ENCODE data around the gene NUMBL. TPM values are rescaled to one million over a fixed set of nuclear protein-coding genes. Genes with fewer than 3 reads are reported as not detected.

The NUMBL gene
- total RNA-seq, 2 experiments from 2014 or later: 5.1 to 6.0 TPM

GRCh38 chr19:40714441-40715299 lies 24.2 kb upstream of the NUMBL start:
- Mint-ChIP-seq H3K4me1 (ENCODE audit: low read depth) (peaks cover 52% of the 10 kb centered on the region), H3K27ac (peak overlapping the region; percentile 98), H3K9me3 (ENCODE audit: insufficient read depth) (no peaks in the 10 kb centered on the region), H3K27me3 (ENCODE audit: low read depth) (no peaks in the 10 kb centered on the region), H3K4me3 (peak overlapping the region; percentile 94), H3K36me3 (ENCODE audit: low read depth) (peaks cover 16% of the 10 kb centered on the region)
- CTCF ChIA-PET: no interaction called here
- POLR2A ChIA-PET: interaction anchor here (0.5 to 0.8 kb wide), 2 partner anchors 36 to 62 kb away, joined by 3 to 4 read pairs; partner anchors contain the start of gene ACTMAP
- DNase-seq: peak; percentile 96
- ATAC-seq: peak; percentile 81

GRCh38 chr19:40713939-40714338 lies 23.5 kb upstream of the NUMBL start:
- Mint-ChIP-seq H3K4me3 (peak overlapping the region; percentile 94), H3K9me3 (ENCODE audit: insufficient read depth) (no peaks in the 10 kb centered on the region), H3K27ac (no peak overlapping the region), H3K27me3 (ENCODE audit: low read depth) (no peaks in the 10 kb centered on the region), H3K4me1 (ENCODE audit: low read depth) (peaks cover 47% of the 10 kb centered on the region), H3K36me3 (ENCODE audit: low read depth) (peaks cover 21% of the 10 kb centered on the region)
- ATAC-seq: no peak
- CTCF ChIA-PET: no interaction called here
- POLR2A ChIA-PET: interaction anchor here (0.5 to 0.8 kb wide), 2 partner anchors 36 to 63 kb away, joined by 3 to 4 read pairs; partner anchors contain the start of gene ACTMAP
- DNase-seq: no peak

GRCh38 chr19:40709817-40710216 lies 19.4 kb upstream of the NUMBL start:
- ATAC-seq (no peak), DNase-seq (no peak)
- H3K4me3 Mint-ChIP-seq: no peak overlapping the region
- no peaks in the 10 kb centered on the region for H3K27me3 Mint-ChIP-seq (ENCODE audit: low read depth)
- no peak overlapping the region for H3K27ac Mint-ChIP-seq
- POLR2A ChIA-PET: no interaction called here
- peaks cover 31% of the 10 kb centered on the region for H3K36me3 Mint-ChIP-seq (ENCODE audit: low read depth)
- H3K4me1 Mint-ChIP-seq (ENCODE audit: low read depth): peaks cover 18% of the 10 kb centered on the region
- H3K9me3 Mint-ChIP-seq (ENCODE audit: insufficient read depth): no peaks in the 10 kb centered on the region
- CTCF ChIA-PET: no interaction called here

- no peak overlapping the region for H3K27ac Mint-ChIP-seq
- H3K36me3 Mint-ChIP-seq (ENCODE audit: low read depth): peaks cover 33% of the 10 kb centered on the region
- H3K4me3 Mint-ChIP-seq: no peak overlapping the region
- no peaks in the 10 kb centered on the region for H3K27me3 Mint-ChIP-seq (ENCODE audit: low read depth)
- ChIA-PET POLR2A (no interaction called here), CTCF (no interaction called here)
- H3K4me1 Mint-ChIP-seq (ENCODE audit: low read depth): peaks cover 6% of the 10 kb centered on the region
- DNase-seq: no peak
- no peaks in the 10 kb centered on the region for H3K9me3 Mint-ChIP-seq (ENCODE audit: insufficient read depth)
- ATAC-seq: no peak
Measured at GRCh38 chr19:40707615-40708014, 17.2 kb upstream of the NUMBL start.

GRCh38 chr19:40705950-40706619 lies 15.6 kb upstream of the NUMBL start:
- Mint-ChIP-seq H3K9me3 (ENCODE audit: insufficient read depth) (no peaks in the 10 kb centered on the region), H3K36me3 (ENCODE audit: low read depth) (peaks cover 28% of the 10 kb centered on the region), H3K27ac (no peak overlapping the region), H3K4me1 (ENCODE audit: low read depth) (no peaks in the 10 kb centered on the region), H3K27me3 (ENCODE audit: low read depth) (no peaks in the 10 kb centered on the region), H3K4me3 (no peak overlapping the region)
- no peak for DNase-seq
- ChIA-PET POLR2A (no interaction called here), CTCF (no interaction called here)
- no peak for ATAC-seq

GRCh38 chr19:40705362-40705651 lies 14.9 kb upstream of the NUMBL start:
- no peak overlapping the region for H3K27ac Mint-ChIP-seq
- no peaks in the 10 kb centered on the region for H3K4me1 Mint-ChIP-seq (ENCODE audit: low read depth)
- POLR2A ChIA-PET: no interaction called here
- DNase-seq (no peak), ATAC-seq (no peak)
- H3K9me3 Mint-ChIP-seq (ENCODE audit: insufficient read depth): no peaks in the 10 kb centered on the region
- CTCF ChIA-PET: no interaction called here
- H3K4me3 Mint-ChIP-seq: no peak overlapping the region
- no peaks in the 10 kb centered on the region for H3K27me3 Mint-ChIP-seq (ENCODE audit: low read depth)
- H3K36me3 Mint-ChIP-seq (ENCODE audit: low read depth): peaks cover 31% of the 10 kb centered on the region

- no peaks in the 10 kb centered on the region for H3K9me3 Mint-ChIP-seq (ENCODE audit: insufficient read depth)
- ATAC-seq (no peak), DNase-seq (no peak)
- POLR2A ChIA-PET: no interaction called here
- no peak overlapping the region for H3K4me3 Mint-ChIP-seq
- H3K27ac Mint-ChIP-seq: no peak overlapping the region
- no peaks in the 10 kb centered on the region for H3K27me3 Mint-ChIP-seq (ENCODE audit: low read depth)
- H3K4me1 Mint-ChIP-seq (ENCODE audit: low read depth): no peaks in the 10 kb centered on the region
- peaks cover 29% of the 10 kb centered on the region for H3K36me3 Mint-ChIP-seq (ENCODE audit: low read depth)
- CTCF ChIA-PET: interaction anchor here (1.6 kb wide), 1 partner anchor 73 kb away, joined by 4 read pairs; no protein-coding TSS in a partner anchor
Measured at GRCh38 chr19:40704491-40705361, 14.3 kb upstream of the NUMBL start.

- Mint-ChIP-seq H3K4me1 (ENCODE audit: low read depth) (no peaks in the 10 kb centered on the region), H3K27ac (peak overlapping the region; percentile 5), H3K4me3 (no peak overlapping the region), H3K27me3 (ENCODE audit: low read depth) (no peaks in the 10 kb centered on the region), H3K36me3 (ENCODE audit: low read depth) (peaks cover 21% of the 10 kb centered on the region), H3K9me3 (ENCODE audit: insufficient read depth) (no peaks in the 10 kb centered on the region)
- ATAC-seq (no peak), DNase-seq (no peak)
- ChIA-PET CTCF (interaction anchor here (1.6 kb wide), 1 partner anchor 74 kb away, joined by 4 read pairs; no protein-coding TSS in a partner anchor), POLR2A (no interaction called here)
Measured at GRCh38 chr19:40703029-40703755, 12.7 kb upstream of the NUMBL start.

- no peak for DNase-seq
- no peak overlapping the region for H3K27ac Mint-ChIP-seq
Measured at GRCh38 chr19:40702337-40703012, 12.0 kb upstream of the NUMBL start.

GRCh38 chr19:40701758-40702157 lies 11.3 kb upstream of the NUMBL start:
- Mint-ChIP-seq H3K36me3 (ENCODE audit: low read depth) (peaks cover 18% of the 10 kb centered on the region), H3K4me3 (no peak overlapping the region), H3K27me3 (ENCODE audit: low read depth) (no peaks in the 10 kb centered on the region), H3K4me1 (ENCODE audit: low read depth) (no peaks in the 10 kb centered on the region), H3K9me3 (ENCODE audit: insufficient read depth) (no peaks in the 10 kb centered on the region), H3K27ac (no peak overlapping the region)
- DNase-seq: no peak
- ATAC-seq: no peak
- ChIA-PET POLR2A (no interaction called here), CTCF (no interaction called here)

More at GRCh38 chr19:40702337-40703012, 12.0 kb upstream of the NUMBL start:
- no peak for ATAC-seq
- Mint-ChIP-seq H3K36me3 (ENCODE audit: low read depth) (peaks cover 18% of the 10 kb centered on the region), H3K4me1 (ENCODE audit: low read depth) (no peaks in the 10 kb centered on the region), H3K9me3 (ENCODE audit: insufficient read depth) (no peaks in the 10 kb centered on the region), H3K4me3 (no peak overlapping the region), H3K27me3 (ENCODE audit: low read depth) (no peaks in the 10 kb centered on the region)
- ChIA-PET CTCF (no interaction called here), POLR2A (no interaction called here)

- H3K9me3 Mint-ChIP-seq (ENCODE audit: insufficient read depth): no peaks in the 10 kb centered on the region
- H3K36me3 Mint-ChIP-seq (ENCODE audit: low read depth): peaks cover 16% of the 10 kb centered on the region
- no peak overlapping the region for H3K27ac Mint-ChIP-seq
- ATAC-seq (no peak), DNase-seq (no peak)
- H3K4me3 Mint-ChIP-seq: no peak overlapping the region
- POLR2A ChIA-PET: interaction anchor here (0.6 to 1.0 kb wide), 2 partner anchors 9 kb away, joined by 3 read pairs; partner anchors contain the start of gene NUMBL
- CTCF ChIA-PET: no interaction called here
- no peaks in the 10 kb centered on the region for H3K4me1 Mint-ChIP-seq (ENCODE audit: low read depth)
- H3K27me3 Mint-ChIP-seq (ENCODE audit: low read depth): no peaks in the 10 kb centered on the region
Measured at GRCh38 chr19:40700083-40700482, 9.6 kb upstream of the NUMBL start.

All from activated CD8-positive, alpha-beta T cell treated with anti-CD3 and anti-CD28 coated beads, Interleukin-2, amount 10 ng/mL, durations not matched to agents 7 days and 5 days (primary cell).